Iris pigment epithelial cell (primary cell): ENCODE data around the gene STAB1.

Source experiments
- DNase-seq: peaks from one replicate; pipeline ENCODE4 v3.0.0-alpha.2; 2011; ENCODE audit warnings: low read depth

The STAB1 gene

GRCh38 chr3:52458031-52458760 lies 36.9 kb upstream of the STAB1 start:
- DNase-seq: no peak

GRCh38 chr3:52458770-52459545 lies 36.2 kb upstream of the STAB1 start:
- DNase-seq: no peak

- no peak for DNase-seq
Measured at GRCh38 chr3:52461874-52462273, 33.3 kb upstream of the STAB1 start.

- no peak for DNase-seq
Measured at GRCh38 chr3:52463416-52463815, 31.7 kb upstream of the STAB1 start.

GRCh38 chr3:52468336-52468735 lies 26.8 kb upstream of the STAB1 start:
- DNase-seq: peak; percentile 78

GRCh38 chr3:52469001-52469400 lies 26.1 kb upstream of the STAB1 start:
- DNase-seq: no peak

GRCh38 chr3:52470920-52471319 lies 24.2 kb upstream of the STAB1 start:
- no peak for DNase-seq

GRCh38 chr3:52471371-52472238 lies 23.5 kb upstream of the STAB1 start:
- DNase-seq: no peak

GRCh38 chr3:52472239-52473000 lies 22.7 kb upstream of the STAB1 start:
- DNase-seq: no peak

GRCh38 chr3:52473026-52473425 lies 22.1 kb upstream of the STAB1 start:
- DNase-seq: no peak

- DNase-seq: no peak
Measured at GRCh38 chr3:52477076-52477795, 17.9 kb upstream of the STAB1 start.

- DNase-seq: no peak
Measured at GRCh38 chr3:52477796-52478095, 17.4 kb upstream of the STAB1 start.

GRCh38 chr3:52479037-52479876 lies 15.9 kb upstream of the STAB1 start:
- DNase-seq: no peak

- no peak for DNase-seq
Measured at GRCh38 chr3:52479877-52480575, 15.1 kb upstream of the STAB1 start.

GRCh38 chr3:52480768-52481715 lies 14.1 kb upstream of the STAB1 start:
- no peak for DNase-seq

- no peak for DNase-seq
Measured at GRCh38 chr3:52481819-52482521, 13.2 kb upstream of the STAB1 start.

GRCh38 chr3:52483081-52483480 lies 12.1 kb upstream of the STAB1 start:
- DNase-seq: no peak
